ENCODE measurements around the gene ARHGAP30. TPM values are rescaled to one million over a fixed set of nuclear protein-coding genes. Genes with fewer than 3 reads are reported as not detected.

Gene ARHGAP30
- total RNA-seq, 2 donors from 2014 or later: 16.4 to 16.9 TPM

GRCh38 chr1:161044908-161045735 lies 24.6 kb downstream of the ARHGAP30 start:
- peak overlapping the region; percentile 93 to 94 for H3K27ac ChIP-seq
- ATAC-seq (ENCODE audit: insufficient number of reproducible peaks, low FRiP score, low read depth) (peak; percentile 37), DNase-seq (ENCODE audit: low spot score) (no peak)
- H3K4me3 ChIP-seq: peak overlapping the region; percentile 88
- no peaks in the 10 kb centered on the region for H3K27me3 ChIP-seq (replicated peaks; ENCODE audit: insufficient read depth)
- H3K4me1 ChIP-seq (ENCODE audit: control insufficient read depth in 1 of 2, low read depth in 2 of 2): peaks cover 9 to 18% of the 10 kb centered on the region in 2 donors
- H3K9me3 ChIP-seq: no peaks in the 10 kb centered on the region
- TF ChIP-seq CTCF (IDR thresholded peaks at IDR 0.05): no peak
- peaks cover 30% of the 10 kb centered on the region for H3K36me3 ChIP-seq

GRCh38 chr1:161044535-161044907 lies 25.2 kb downstream of the ARHGAP30 start:
- DNase-seq (ENCODE audit: low spot score) (no peak), ATAC-seq (ENCODE audit: insufficient number of reproducible peaks, low FRiP score, low read depth) (no peak)
- no peak for TF ChIP-seq CTCF (IDR thresholded peaks at IDR 0.05)
- Histone ChIP-seq H3K27me3 (replicated peaks; ENCODE audit: insufficient read depth) (no peaks in the 10 kb centered on the region), H3K9me3 (no peaks in the 10 kb centered on the region), H3K4me1 (ENCODE audit: control insufficient read depth in 1 of 2, low read depth in 2 of 2) (peaks cover 9 to 18% of the 10 kb centered on the region in 2 donors), H3K36me3 (peaks cover 36% of the 10 kb centered on the region), H3K4me3 (peak overlapping the region; percentile 88), H3K27ac (peak overlapping the region; percentile 93 to 94)

GRCh38 chr1:161039546-161039945 lies 30.1 kb downstream of the ARHGAP30 start:
- H3K4me3 ChIP-seq: no peak overlapping the region
- no peak for ATAC-seq (ENCODE audit: insufficient number of reproducible peaks, low FRiP score, low read depth)

GRCh38 chr1:161039154-161039545 lies 30.5 kb downstream of the ARHGAP30 start:
- H3K36me3 ChIP-seq: peaks cover 39% of the 10 kb centered on the region
- ATAC-seq (ENCODE audit: insufficient number of reproducible peaks, low FRiP score, low read depth): no peak
- no peak for DNase-seq (ENCODE audit: low spot score)
- no peak overlapping the region for H3K27ac ChIP-seq
- H3K4me1 ChIP-seq (ENCODE audit: control insufficient read depth in 1 of 2, low read depth in 2 of 2): peaks cover 4 to 12% of the 10 kb centered on the region in 2 donors
- H3K4me3 ChIP-seq: peak overlapping the region; percentile 70
- TF ChIP-seq CTCF (IDR thresholded peaks at IDR 0.05): no peak
- no peaks in the 10 kb centered on the region for H3K27me3 ChIP-seq (replicated peaks; ENCODE audit: insufficient read depth)
- no peaks in the 10 kb centered on the region for H3K9me3 ChIP-seq

More at GRCh38 chr1:161039546-161039945, 30.1 kb downstream of the ARHGAP30 start:
- peaks cover 39% of the 10 kb centered on the region for H3K36me3 ChIP-seq
- H3K27me3 ChIP-seq (replicated peaks; ENCODE audit: insufficient read depth): no peaks in the 10 kb centered on the region
- no peak for DNase-seq (ENCODE audit: low spot score)
- H3K4me1 ChIP-seq (ENCODE audit: control insufficient read depth in 1 of 2, low read depth in 2 of 2): peaks cover 8 to 16% of the 10 kb centered on the region in 2 donors
- H3K27ac ChIP-seq: no peak overlapping the region
- no peak for TF ChIP-seq CTCF (IDR thresholded peaks at IDR 0.05)
- no peaks in the 10 kb centered on the region for H3K9me3 ChIP-seq

GRCh38 chr1:161038523-161039153 lies 31.1 kb downstream of the ARHGAP30 start, which contains the start of gene TSTD1:
TSS of gene TSTD1 (minus strand) at chr1:161038964. CDS start at chr1:161038889, 75 bp downstream.
- DNase-seq (ENCODE audit: low spot score): no peak
- Histone ChIP-seq H3K4me1 (ENCODE audit: control insufficient read depth in 1 of 2, low read depth in 2 of 2) (peaks cover 0 to 7% of the 10 kb centered on the region in 2 donors), H3K27me3 (replicated peaks; ENCODE audit: insufficient read depth) (no peaks in the 10 kb centered on the region), H3K4me3 (peak within 1 kb of the TSS; percentile 70), H3K27ac (no peak within 1 kb of the TSS), H3K9me3 (no peaks in the 10 kb centered on the region), H3K36me3 (peaks cover 39% of the 10 kb centered on the region)
- no peak for TF ChIP-seq CTCF (IDR thresholded peaks at IDR 0.05)
- ATAC-seq (ENCODE audit: insufficient number of reproducible peaks, low FRiP score, low read depth): no peak

Data from thoracic aorta (tissue), 2 donors.